HG03378 (cell line): ENCODE measurements around the gene PPP6R3.
A peak's percentile ranks its signal among the peaks of the same experiment; 100 is the strongest.
"Not testable (repeated sequence)": the region's sequence is repeated elsewhere in the genome, so short reads cannot be mapped to it uniquely, and the experiment has no call there.

Experiments used
- ATAC-seq: cut with Tn5 transposase; IDR thresholded peaks from one replicate; pipeline ENCODE4 v1.9.1; 2021; ENCODE audit warnings: mild to moderate bottlenecking, moderate library complexity; ENCODE audit not compliant: unreplicated experiment

Gene PPP6R3

DNA sequence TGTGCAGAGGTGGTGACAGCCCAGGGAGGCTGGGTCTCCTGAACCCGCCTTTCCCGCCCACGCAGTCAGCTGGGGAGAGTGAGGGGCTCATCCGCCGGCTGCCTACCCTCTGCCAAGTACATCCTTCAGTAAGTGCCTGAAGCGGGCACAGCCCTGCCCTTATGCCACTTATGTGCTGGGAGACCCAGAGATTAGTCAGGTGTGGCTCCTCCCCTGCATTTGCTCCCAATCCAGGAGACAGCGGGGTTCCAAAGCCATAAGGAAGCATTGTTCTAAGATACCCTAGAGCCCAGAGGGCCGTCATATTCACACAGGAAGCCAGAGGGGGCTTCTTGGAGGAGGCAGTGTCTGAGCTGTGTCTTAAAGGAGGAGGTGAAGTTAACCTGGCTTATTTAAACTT, 5.8 kb upstream of the PPP6R3 start:
- no peak for ATAC-seq

GRCh38 chr11:68455485-68455884, 5.1 kb upstream of the PPP6R3 start:
- no peak for ATAC-seq

GRCh38 chr11:68457216-68457897, 3.2 kb upstream of the PPP6R3 start:
- ATAC-seq: no peak

DNA sequence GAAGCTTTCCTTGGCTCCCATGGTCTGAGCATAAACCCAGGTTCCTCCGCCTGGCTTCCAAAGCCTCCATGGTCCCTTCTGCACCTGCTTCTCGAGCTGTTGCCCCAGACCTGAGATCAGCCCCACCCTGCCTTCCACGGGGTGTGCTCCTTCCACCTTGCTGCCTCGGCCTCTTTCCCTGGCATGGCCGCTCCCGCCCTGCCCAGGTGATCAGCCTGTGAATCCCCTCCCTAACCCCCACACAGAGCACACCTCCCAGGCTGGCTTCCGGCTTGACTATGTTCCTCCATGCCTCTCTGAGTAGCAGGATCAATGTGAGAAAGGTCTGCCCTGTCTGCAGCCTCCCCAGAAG, 2.7 kb upstream of the PPP6R3 start:
- ATAC-seq: no peak

GRCh38 chr11:68458340-68458739, 2.2 kb upstream of the PPP6R3 start:
- not testable (repeated sequence) for ATAC-seq

GRCh38 chr11:68459886-68460740, 439 bp upstream of the PPP6R3 start:
- peak; percentile 76 for ATAC-seq

GRCh38 chr11:68461575-68461917, 994 bp downstream of the PPP6R3 start:
- ATAC-seq: no peak

- ATAC-seq: no peak
Observed at GRCh38 chr11:68463714-68464113, 3.2 kb downstream of the PPP6R3 start.

DNA sequence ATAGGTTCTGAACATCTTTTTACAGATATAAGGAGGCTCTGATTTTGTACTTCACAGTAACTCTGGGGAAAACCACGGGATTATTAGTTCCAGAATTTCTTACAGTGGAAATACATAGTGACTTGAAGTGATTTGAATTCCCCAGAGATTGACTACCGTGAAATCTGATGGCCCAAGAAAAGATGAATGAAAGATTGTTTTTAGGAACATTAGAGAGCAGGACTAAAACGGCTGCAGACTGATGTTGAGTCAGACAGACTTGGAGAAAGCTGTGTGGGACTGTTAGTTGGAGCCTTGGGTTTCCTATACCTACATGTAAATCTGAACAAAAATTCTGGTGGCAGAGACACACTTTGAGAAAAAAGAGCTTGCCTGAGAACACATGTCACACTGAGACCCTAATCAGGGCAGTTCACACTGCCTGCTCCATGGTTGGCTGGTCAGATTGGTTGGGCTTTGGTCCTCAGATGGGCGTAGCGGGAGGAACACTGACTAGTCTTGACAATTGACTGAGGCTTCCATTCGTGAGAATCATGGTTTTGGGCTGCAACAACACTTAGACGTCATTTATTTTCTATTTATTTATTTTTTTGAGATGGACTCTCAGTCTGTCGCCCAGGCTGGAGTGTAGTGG, 6.8 kb downstream of the PPP6R3 start:
- no peak for ATAC-seq

GRCh38 chr11:68468217-68468828, 7.8 kb downstream of the PPP6R3 start:
- ATAC-seq: no peak

DNA sequence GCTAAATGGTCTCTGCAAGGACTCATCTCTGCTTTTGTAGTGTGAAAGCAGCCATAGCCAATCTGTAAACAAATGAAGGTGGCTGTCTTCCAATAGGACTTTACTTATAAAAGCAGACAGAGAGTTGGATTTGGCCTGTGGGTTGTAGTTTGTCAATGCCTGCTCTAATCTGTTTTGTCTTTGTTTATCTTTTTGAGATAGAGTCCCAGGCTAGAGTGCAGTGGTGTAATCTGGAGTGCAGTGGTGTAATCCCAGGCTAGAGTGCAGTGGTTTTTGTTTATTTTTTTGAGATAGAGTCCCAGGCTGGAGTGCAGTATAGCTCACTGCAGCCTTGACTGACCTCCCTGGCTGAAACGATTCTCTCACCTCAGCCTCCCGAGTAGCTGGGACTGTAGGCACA, 8.6 kb downstream of the PPP6R3 start:
- ATAC-seq: no peak

DNA sequence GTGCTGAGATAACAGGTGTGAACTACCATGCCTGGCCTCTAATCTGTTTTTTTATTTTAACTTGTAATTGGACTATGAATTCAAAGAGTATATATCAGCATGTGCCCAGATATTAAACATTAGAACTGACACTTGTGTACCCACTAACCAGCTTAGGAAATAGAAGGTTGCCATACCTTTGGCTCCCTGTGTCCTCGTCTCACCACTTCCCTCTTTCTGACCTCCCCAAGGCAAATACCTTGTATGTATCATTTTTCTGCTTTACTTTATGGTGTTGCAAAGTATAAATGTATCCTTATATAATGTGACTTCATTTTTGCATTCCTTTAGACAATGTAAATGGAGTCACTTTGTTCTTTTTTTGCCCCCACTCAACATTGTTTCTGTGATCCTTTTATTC, 9.1 kb downstream of the PPP6R3 start:
- no peak for ATAC-seq

GRCh38 chr11:68470304-68470811, 9.8 kb downstream of the PPP6R3 start:
- no peak for ATAC-seq

DNA sequence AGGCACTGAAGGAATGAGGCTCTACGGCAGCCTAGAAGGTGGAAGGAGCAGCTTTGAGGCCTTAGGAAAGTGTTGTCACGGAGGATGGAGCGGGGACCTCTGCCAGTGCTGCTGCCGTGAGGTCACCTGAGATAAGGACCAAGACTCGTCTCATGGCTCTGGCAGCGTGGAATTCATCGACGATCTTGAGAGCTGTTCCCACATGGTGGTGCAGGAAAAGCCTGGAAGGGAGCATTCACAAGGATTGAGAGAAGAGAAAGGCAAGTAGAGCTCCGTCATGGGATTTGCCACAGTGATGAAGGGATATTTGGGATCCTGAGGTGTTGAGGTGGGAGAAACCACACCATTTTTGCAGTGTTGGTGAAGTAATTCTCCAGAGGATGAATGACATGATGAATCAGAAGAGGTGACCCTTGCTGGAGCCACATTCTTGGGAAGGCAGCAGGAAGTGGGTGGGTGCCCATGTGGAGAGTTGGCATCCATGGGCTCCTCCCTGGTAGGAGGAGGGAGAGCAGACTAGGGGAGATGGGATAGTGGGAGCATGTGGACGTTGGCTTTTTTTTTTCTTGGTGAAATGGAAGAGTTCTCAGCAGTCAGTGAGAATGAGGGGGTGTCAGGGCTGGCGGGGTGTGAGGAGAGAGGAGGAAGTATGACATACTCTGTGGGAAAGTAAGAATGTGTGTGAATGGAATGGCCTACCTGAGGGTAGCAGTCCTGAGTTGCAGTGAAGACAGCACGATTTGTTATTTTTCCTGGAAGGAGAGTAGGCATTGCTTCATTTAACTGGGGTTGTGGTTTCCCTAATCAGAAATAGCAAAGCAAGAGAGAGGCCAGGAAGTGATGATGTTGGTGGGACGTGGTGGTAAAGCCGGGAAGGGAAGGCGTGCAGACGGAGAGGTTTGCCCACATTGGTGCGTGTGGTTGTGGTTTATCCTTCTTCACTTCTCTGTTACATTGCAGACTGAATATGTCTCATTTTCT, 11.1 kb downstream of the PPP6R3 start:
- ATAC-seq: no peak

DNA sequence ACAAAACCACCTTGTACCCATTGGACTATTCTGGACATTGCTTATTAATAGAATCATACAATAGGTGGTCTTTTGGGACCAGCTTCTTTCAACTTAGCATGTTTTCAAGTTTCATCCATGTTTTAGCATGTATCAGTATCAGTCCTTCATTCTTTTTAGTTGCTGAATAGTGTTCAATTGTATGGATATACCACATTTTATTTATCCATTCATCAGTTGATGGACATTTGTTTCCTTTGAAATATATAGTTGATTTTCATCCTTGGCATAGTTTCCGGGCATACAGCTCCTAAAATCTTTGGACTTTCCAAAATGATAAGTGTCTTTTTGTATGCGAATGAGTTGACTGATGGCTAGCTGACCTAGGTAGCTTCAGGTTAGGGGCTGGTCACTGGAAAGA, 12.2 kb downstream of the PPP6R3 start:
- no peak for ATAC-seq

DNA sequence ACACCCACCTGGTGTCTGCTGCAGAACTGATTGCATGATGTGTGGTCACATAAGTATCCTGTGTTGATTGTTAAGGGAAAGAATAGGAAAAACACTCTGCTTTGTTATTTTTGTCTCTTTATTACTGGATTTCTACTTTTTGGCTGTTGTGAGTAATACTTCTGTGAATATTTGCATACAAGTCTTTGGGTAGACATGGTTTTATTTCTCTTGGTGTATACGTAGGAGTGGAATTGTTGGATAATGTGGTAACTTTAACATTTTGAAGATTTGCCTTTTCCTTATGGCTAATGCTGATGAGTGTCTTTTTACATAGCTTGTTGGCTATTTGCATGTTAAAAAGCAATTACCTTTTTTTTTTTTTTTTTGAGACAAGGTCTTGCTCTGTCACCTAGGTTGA, 13.1 kb downstream of the PPP6R3 start:
- no peak for ATAC-seq

- not testable (repeated sequence) for ATAC-seq
Observed at GRCh38 chr11:68475626-68476025, 15.1 kb downstream of the PPP6R3 start.

DNA sequence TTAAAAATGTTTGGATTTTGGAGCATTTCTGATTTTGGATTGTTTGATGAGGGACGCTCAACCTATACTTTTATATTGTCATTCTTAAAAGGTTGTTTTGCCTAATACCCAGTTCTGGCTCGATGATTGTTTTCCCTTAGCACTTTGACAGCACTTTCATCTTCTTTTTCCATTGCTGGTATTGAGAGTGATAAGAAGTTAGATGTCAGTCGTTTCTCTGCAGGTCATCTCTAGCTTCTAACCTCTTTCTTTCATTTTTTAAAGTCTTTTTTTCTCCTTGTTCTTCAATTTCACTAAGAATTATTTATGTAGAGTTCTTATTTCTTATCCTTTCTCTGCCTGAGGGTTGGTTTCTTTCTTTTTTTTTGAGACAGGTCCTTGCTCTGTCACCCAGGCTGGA, 18.8 kb downstream of the PPP6R3 start:
- no peak for ATAC-seq

- no peak for ATAC-seq
Observed at GRCh38 chr11:68480193-68480592, 19.6 kb downstream of the PPP6R3 start.

GRCh38 chr11:68480852-68481510, 20.4 kb downstream of the PPP6R3 start:
- ATAC-seq: no peak
